ENCODE data around the gene P2RX1.

DNA sequence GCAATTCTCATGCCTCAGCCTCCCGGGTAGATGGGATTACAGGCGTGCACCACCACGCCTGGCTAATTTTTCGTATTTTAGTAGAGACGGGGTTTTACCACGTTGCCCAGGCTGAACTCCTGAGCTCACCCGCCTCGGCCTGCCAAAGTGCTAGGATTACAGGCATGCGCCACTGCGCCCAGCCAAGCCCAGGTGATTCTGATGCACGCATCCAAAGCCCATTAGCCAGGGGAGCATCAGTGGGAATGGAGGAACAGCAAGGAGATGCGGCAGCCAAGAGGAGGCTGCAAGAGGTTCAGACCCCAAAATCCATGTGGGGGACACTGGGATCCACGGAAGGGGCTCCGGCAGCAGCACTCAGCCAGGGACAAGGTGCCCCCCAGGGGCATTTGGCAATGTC lies 35.9 kb upstream of the P2RX1 start:
- TF ChIP-seq REST (IDR thresholded peaks at IDR 0.05; ENCODE audit: insufficient read depth in 1 of 2, low read depth in 2 of 2, low read length in 2 of 2) = no peak
- no peak for TF ChIP-seq POLR2AphosphoS5 (IDR thresholded peaks at IDR 0.05; ENCODE audit: low read depth, low read length)
